Left lung (tissue), 10 donors: Measurements from ENCODE around the gene WBP2. TPM values are rescaled to one million over a fixed set of nuclear protein-coding genes. Genes with fewer than 3 reads are reported as not detected.
A peak's percentile ranks its signal among the peaks of the same experiment; 100 is the strongest.

Experiments used
- ATAC-seq: fragments of 200-7000 bp; cut with Tn5 transposase; one replicate; pipeline ENCODE4 v1.9.1; 2020; ENCODE audit warnings: moderate library complexity
- DNase-seq, 4 donors: peaks; one replicate each; pipeline ENCODE4 v3.0.0-alpha.2; 2013 to 2020
- H3K27ac ChIP-seq, 2 donors: fragments of 200-600 bp; sonication (generic) in 1 of 2; one replicate each; pipeline versions ENCODE4 v1.5.0 to v1.8.0; 2020 to 2021
- H3K27me3 ChIP-seq, 2 donors: fragments of 200-600 bp; sonication (generic) in 1 of 2; one replicate each; pipeline versions ENCODE4 v1.5.0 to v1.8.0; 2020 to 2021
- H3K36me3 ChIP-seq, 2 donors: fragments of 200-600 bp; sonication (generic) in 1 of 2; one replicate each; pipeline versions ENCODE4 v1.5.0 to v1.8.0; 2020 to 2021
- H3K4me1 ChIP-seq, 2 donors: fragments of 200-600 bp; one replicate each; pipeline ENCODE4 v1.8.0; 2021
- H3K4me3 ChIP-seq, 2 donors: fragments of 200-600 bp; sonication (generic) in 1 of 2; one replicate each; pipeline versions ENCODE4 v1.5.0 to v1.8.0; 2020 to 2021; ENCODE audit warnings: mild to moderate bottlenecking in 1 of 2
- H3K9me3 ChIP-seq, 2 donors: fragments of 200-600 bp; sonication (generic) in 1 of 2; one replicate each; pipeline versions ENCODE4 v1.5.0 to v1.8.0; 2020 to 2021
- intact Hi-C, 2 donors: fragments of 100-400 bp; cut with DNase I; formaldehyde crosslinking; loops; one replicate each; pipeline versions ENCODE4 v1.11.2 to v1.14.2; 2022
- polyA plus RNA-seq, 6 donors: library from polyadenylated mRNA; unstranded; fragments of 120-200 nt; gene quantifications; one replicate each; pipeline ENCODE4 v1.2.1, GENCODE V29; 2013; ENCODE audit not compliant: insufficient read length in 6 of 6
- total RNA-seq, 2 donors: library from RNA; stranded (reverse); fragmentation: NEBNext Ultra II Directional; extraction: Animal tissue kit (Norgen Biotek cat#: 25700); gene quantifications; one replicate each; pipeline ENCODE4 v1.2.1, GENCODE V29; 2021
- TF ChIP-seq, protein P1 (sequence below), 2 donors: fragments of 200-600 bp; sonication (generic) in 1 of 2; IDR thresholded peaks; one replicate each; pipeline versions ENCODE4 v1.5.0 to v1.8.0; 2021; ENCODE audit warnings: antibody characterized with exemption in 2 of 2
- donor health status: DM: no; HTN: yes; CAD: no.
- donor health status: DM: no; HTN: no; CAD: no.

The WBP2 gene
- total and polyA plus RNA-seq, 8 donors, result 64.1 to 132 (median 75.6) TPM

GRCh38 chr17:75837899-75838298 lies 17.2 kb downstream of the WBP2 start:
- Histone ChIP-seq H3K4me1 (peaks cover 6 to 33% of the 10 kb centered on the region in 2 donors), H3K36me3 (peaks cover 0 to 92% of the 10 kb centered on the region in 2 donors), H3K4me3 (no peak overlapping the region), H3K9me3 (no peaks in the 10 kb centered on the region), H3K27me3 (no peaks in the 10 kb centered on the region), H3K27ac (no peak overlapping the region)
- ATAC-seq (no peak), DNase-seq (peak in 1 of 4 donors; percentile 19)
- intact Hi-C loops, result no loop called here
- TF ChIP-seq, protein P1, sequence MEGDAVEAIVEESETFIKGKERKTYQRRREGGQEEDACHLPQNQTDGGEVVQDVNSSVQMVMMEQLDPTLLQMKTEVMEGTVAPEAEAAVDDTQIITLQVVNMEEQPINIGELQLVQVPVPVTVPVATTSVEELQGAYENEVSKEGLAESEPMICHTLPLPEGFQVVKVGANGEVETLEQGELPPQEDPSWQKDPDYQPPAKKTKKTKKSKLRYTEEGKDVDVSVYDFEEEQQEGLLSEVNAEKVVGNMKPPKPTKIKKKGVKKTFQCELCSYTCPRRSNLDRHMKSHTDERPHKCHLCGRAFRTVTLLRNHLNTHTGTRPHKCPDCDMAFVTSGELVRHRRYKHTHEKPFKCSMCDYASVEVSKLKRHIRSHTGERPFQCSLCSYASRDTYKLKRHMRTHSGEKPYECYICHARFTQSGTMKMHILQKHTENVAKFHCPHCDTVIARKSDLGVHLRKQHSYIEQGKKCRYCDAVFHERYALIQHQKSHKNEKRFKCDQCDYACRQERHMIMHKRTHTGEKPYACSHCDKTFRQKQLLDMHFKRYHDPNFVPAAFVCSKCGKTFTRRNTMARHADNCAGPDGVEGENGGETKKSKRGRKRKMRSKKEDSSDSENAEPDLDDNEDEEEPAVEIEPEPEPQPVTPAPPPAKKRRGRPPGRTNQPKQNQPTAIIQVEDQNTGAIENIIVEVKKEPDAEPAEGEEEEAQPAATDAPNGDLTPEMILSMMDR (IDR thresholded peaks at IDR 0.05), result no peak

- Histone ChIP-seq H3K4me3 (no peak overlapping the region), H3K27me3 (no peaks in the 10 kb centered on the region), H3K9me3 (no peaks in the 10 kb centered on the region), H3K4me1 (peaks cover 6 to 35% of the 10 kb centered on the region in 2 donors), H3K36me3 (peaks cover 0 to 87% of the 10 kb centered on the region in 2 donors), H3K27ac (no peak overlapping the region)
- TF ChIP-seq, protein P1 (IDR thresholded peaks at IDR 0.05), result no peak
- intact Hi-C loops, result no loop called here
- no peak for DNase-seq
- no peak for ATAC-seq
These were observed 18.5 kb downstream of the WBP2 start for GRCh38 chr17:75836605-75837004.

DNA sequence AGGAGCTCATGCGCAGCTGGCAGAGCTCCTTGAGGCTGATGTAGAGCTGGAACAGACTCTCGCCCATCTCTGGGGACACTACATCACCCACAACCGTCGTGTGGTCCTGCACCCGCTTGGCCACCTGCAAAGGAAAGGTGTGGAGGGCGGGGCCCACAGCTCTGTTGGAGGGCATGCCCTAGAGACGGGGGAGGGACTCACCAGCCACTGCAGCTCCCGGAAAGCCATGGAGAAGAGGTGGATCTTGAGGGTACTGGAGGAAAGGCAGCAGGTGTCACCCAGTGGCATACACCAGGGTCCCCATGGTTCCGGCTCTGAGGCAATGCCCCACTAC lies 19.5 kb downstream of the WBP2 start:
- TF ChIP-seq, protein P1 (IDR thresholded peaks at IDR 0.05), result no peak
- Histone ChIP-seq H3K27me3 (no peaks in the 10 kb centered on the region), H3K27ac (no peak overlapping the region), H3K4me3 (no peak overlapping the region), H3K9me3 (no peaks in the 10 kb centered on the region), H3K36me3 (peaks cover 0 to 91% of the 10 kb centered on the region in 2 donors), H3K4me1 (peaks cover 6 to 35% of the 10 kb centered on the region in 2 donors)
- no peak for ATAC-seq
- DNase-seq, result no peak
- intact Hi-C loops, result no loop called here

DNA sequence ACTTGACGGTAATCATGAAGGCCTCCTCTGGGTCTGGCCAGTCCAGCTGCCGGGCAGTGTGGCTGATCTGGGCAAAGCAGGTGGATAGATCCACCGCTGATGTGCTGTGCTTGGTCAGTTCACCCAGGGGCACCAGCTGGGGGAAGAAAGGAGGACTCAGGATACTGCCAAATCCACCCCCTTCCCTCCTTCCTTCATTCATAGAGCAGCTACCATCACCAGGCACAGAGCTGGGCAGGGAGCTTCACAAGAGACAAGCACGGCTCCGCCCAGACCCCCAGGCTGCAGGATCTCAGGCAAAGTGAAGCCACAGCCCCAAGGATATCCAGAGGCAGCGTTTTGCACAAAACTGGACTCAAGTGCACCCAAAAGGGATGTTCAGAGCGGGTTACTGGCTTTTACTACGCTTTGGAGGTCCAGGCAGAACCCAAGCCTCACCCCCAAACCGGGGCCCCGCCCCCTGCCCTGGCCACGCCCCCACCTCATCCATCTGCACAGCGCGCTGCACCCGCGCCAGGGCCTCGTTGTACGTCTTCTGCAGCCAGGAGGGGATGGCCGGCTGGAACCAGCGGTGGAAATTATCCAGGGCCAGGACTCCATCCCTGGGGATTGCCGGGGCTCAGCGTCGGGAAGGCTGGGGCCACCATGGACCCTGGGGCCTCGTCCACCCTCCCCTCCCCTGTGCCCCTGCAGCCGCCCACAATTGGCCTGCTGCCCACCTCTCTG lies 20.0 kb downstream of the WBP2 start:
- no peak overlapping the region for H3K4me3 ChIP-seq
- no peak overlapping the region for H3K27ac ChIP-seq

DNA sequence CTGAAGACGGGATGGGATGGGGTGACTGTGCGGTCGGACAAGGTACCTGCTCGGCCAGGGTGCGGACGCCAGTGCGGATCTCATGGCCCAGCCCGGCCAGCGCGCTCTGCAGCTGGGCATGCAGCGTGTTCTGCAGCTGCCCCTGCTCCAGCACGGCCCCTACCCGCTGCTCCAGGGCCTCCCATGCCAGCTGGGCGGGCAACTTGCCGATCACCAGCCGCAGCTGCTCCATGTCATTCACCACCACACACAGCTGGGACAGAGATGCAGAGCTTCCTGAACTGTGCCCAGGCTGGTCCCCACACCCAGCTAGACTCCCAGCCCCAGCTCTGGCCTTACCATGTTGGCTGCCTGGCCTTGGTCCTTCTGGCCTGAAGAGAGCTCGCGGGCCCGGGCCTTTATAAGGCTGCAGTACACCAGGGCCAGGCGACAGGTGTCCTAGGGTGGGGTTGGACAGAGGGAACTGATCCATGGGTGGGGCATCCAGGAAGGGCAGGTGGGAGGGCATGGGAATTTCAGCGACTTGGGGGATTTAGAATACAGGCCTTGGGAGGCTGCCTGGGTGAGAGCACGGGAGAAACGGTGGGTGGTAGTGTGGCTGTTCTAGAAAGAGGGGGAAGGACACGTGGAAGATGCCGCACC lies 20.7 kb downstream of the WBP2 start:
- peaks cover 6 to 35% of the 10 kb centered on the region in 2 donors for H3K4me1 ChIP-seq
- H3K9me3 ChIP-seq, result no peaks in the 10 kb centered on the region
- no peak for DNase-seq
- peaks cover 0 to 91% of the 10 kb centered on the region in 2 donors for H3K36me3 ChIP-seq
- intact Hi-C loops, result no loop called here
- H3K27ac ChIP-seq, result no peak overlapping the region
- TF ChIP-seq, protein P1 (IDR thresholded peaks at IDR 0.05), result no peak
- no peak overlapping the region for H3K4me3 ChIP-seq
- no peak for ATAC-seq
- H3K27me3 ChIP-seq, result no peaks in the 10 kb centered on the region

More for the DNA sequence above, 20.0 kb downstream of the WBP2 start:
- peaks cover 6 to 35% of the 10 kb centered on the region in 2 donors for H3K4me1 ChIP-seq
- H3K36me3 ChIP-seq, result peaks cover 0 to 91% of the 10 kb centered on the region in 2 donors
- ATAC-seq (no peak), DNase-seq (no peak)
- TF ChIP-seq, protein P1 (IDR thresholded peaks at IDR 0.05), result no peak
- intact Hi-C loops, result no loop called here
- H3K9me3 ChIP-seq, result no peaks in the 10 kb centered on the region
- no peaks in the 10 kb centered on the region for H3K27me3 ChIP-seq
